ENCODE measurements around the gene ANAPC7. TPM values are rescaled to one million over a fixed set of nuclear protein-coding genes. Genes with fewer than 3 reads are reported as not detected.
A peak's percentile ranks its signal among the peaks of the same experiment; 100 is the strongest.

The ANAPC7 gene
- total RNA-seq, 2 donors from 2014 or later = 22.1 to 40.1 TPM

DNA sequence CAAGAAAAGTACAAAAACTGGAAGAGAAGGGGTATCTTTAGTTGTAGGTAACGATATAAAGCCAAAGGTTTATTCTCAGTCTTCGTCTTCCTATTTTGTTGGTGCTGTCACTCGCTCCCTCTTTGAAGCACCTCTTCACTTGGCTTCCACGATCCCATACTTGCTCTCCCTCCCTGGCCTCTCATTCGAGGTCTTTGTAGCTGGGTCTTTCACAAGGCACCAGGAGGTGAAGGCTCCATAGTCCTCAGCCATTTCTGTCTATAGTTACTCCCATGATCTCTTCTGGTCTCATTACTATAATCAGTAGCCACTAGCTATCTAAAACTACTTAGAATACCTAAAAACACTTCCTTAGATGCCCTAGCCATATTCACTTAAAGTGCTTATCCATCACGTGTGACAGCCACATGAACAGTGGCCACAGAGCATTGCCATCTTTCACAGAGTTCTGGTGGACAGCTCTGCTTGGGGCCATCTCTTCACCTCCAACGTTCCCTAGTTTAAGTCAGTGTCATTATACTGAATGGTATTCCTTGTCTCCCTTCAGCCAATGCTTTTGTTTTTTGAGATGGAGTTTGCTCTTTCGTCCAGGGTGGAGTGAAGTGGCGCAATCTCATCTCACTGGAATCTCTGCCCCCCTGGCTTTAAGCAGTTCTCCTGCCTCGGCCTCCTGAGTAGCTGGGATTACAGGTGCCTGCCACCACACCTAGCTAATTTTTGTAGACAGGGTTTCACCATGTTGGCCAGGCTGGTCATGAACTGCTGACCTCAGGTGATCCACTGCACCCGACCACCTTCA lies 65.4 kb downstream of the ANAPC7 start:
- intact Hi-C loops (cut with DNase I) = no loop called here
- H3K27me3 ChIP-seq = no peaks in the 10 kb centered on the region
- H3K27ac ChIP-seq = peak overlapping the region; percentile 19
- H3K36me3 ChIP-seq = peaks cover 59% of the 10 kb centered on the region
- H3K4me1 ChIP-seq = no peaks in the 10 kb centered on the region
- no peak overlapping the region for H3K9ac ChIP-seq (ENCODE audit: low read depth in 2 of 2, low read length in 2 of 2)
- no peaks in the 10 kb centered on the region for H3K9me3 ChIP-seq
- H3K4me3 ChIP-seq = no peak overlapping the region
- TF ChIP-seq, protein P1, sequence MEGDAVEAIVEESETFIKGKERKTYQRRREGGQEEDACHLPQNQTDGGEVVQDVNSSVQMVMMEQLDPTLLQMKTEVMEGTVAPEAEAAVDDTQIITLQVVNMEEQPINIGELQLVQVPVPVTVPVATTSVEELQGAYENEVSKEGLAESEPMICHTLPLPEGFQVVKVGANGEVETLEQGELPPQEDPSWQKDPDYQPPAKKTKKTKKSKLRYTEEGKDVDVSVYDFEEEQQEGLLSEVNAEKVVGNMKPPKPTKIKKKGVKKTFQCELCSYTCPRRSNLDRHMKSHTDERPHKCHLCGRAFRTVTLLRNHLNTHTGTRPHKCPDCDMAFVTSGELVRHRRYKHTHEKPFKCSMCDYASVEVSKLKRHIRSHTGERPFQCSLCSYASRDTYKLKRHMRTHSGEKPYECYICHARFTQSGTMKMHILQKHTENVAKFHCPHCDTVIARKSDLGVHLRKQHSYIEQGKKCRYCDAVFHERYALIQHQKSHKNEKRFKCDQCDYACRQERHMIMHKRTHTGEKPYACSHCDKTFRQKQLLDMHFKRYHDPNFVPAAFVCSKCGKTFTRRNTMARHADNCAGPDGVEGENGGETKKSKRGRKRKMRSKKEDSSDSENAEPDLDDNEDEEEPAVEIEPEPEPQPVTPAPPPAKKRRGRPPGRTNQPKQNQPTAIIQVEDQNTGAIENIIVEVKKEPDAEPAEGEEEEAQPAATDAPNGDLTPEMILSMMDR (IDR thresholded peaks at IDR 0.05) = no peak
- no peak for DNase-seq

DNA sequence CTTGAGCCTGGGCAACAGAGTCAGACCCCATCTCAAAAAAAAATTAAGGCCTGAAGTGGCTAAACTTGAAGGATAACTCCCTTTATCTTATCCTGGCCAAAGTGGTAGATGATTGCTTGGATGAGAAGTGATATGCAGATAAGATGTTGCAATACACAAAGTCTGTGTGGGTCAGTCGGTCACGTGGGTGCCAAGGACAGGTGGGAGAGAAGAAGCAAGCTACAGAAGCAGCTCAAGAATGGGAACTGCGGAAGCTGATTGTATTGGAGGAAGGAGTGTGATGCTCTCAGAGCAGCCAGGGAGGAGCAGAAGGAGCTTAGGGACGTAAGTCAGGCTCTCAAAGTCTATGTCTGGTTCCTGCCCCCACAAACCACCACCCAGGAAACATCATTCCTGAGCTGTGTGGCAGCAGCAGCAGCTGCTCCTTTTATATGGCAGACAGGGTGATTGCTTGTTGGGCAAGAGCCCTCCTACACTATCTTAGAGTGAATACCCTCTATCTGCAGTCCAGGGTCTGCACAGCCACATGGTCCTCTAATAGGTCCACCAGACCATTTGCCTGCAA lies 67.9 kb downstream of the ANAPC7 start:
- H3K4me1 ChIP-seq = no peaks in the 10 kb centered on the region
- H3K9ac ChIP-seq (ENCODE audit: low read depth in 2 of 2, low read length in 2 of 2) = no peak overlapping the region
- no peaks in the 10 kb centered on the region for H3K27me3 ChIP-seq
- no peaks in the 10 kb centered on the region for H3K9me3 ChIP-seq
- no peak for DNase-seq
- peaks cover 45% of the 10 kb centered on the region for H3K36me3 ChIP-seq
- intact Hi-C loops (cut with DNase I) = no loop called here
- H3K27ac ChIP-seq = no peak overlapping the region
- H3K4me3 ChIP-seq = no peak overlapping the region
- TF ChIP-seq, protein P1 (IDR thresholded peaks at IDR 0.05) = no peak

GRCh38 chr12:110333201-110333600 lies 70.3 kb downstream of the ANAPC7 start:
- Histone ChIP-seq H3K9ac (ENCODE audit: low read depth in 2 of 2, low read length in 2 of 2) (no peak overlapping the region), H3K9me3 (no peaks in the 10 kb centered on the region), H3K4me1 (no peaks in the 10 kb centered on the region), H3K27me3 (no peaks in the 10 kb centered on the region), H3K27ac (no peak overlapping the region), H3K4me3 (no peak overlapping the region), H3K36me3 (peaks cover 42% of the 10 kb centered on the region)
- no peak for DNase-seq
- TF ChIP-seq, protein P1 (IDR thresholded peaks at IDR 0.05) = no peak
- intact Hi-C loops (cut with DNase I) = no loop called here

DNA sequence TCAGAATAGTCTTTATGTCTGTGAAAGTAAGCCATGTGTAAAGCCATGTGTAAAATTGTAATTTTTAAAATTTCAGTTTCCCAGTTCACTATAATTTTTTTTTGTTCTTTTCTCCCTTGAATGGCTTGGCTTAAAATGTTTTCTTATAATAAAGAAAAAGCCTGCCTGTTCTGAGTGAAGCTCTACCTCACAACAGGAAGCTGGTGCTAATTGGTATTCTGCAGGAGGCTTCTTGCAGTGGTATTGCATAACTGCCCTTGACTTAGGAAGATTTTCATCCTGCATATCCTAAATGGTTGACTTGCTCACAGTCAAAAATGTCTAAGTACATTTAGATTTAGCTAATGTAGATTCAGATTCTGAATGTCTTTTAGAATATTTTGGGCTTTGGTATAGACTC lies 73.0 kb downstream of the ANAPC7 start:
- DNase-seq = no peak
- H3K9me3 ChIP-seq = no peaks in the 10 kb centered on the region
- H3K27me3 ChIP-seq = no peaks in the 10 kb centered on the region
- no peak overlapping the region for H3K27ac ChIP-seq
- H3K4me3 ChIP-seq = no peak overlapping the region
- no peaks in the 10 kb centered on the region for H3K4me1 ChIP-seq
- intact Hi-C loops (cut with DNase I) = no loop called here
- no peak overlapping the region for H3K9ac ChIP-seq (ENCODE audit: low read depth in 2 of 2, low read length in 2 of 2)
- TF ChIP-seq, protein P1 (IDR thresholded peaks at IDR 0.05) = no peak
- peaks cover 50% of the 10 kb centered on the region for H3K36me3 ChIP-seq

GRCh38 chr12:110330124-110330523 lies 73.4 kb downstream of the ANAPC7 start:
- no peak for DNase-seq
- H3K9me3 ChIP-seq = no peaks in the 10 kb centered on the region
- H3K9ac ChIP-seq (ENCODE audit: low read depth in 2 of 2, low read length in 2 of 2) = no peak overlapping the region
- TF ChIP-seq, protein P1 (IDR thresholded peaks at IDR 0.05) = no peak
- H3K4me3 ChIP-seq = no peak overlapping the region
- intact Hi-C loops (cut with DNase I) = no loop called here
- H3K36me3 ChIP-seq = peaks cover 46% of the 10 kb centered on the region
- no peak overlapping the region for H3K27ac ChIP-seq
- no peaks in the 10 kb centered on the region for H3K4me1 ChIP-seq
- no peaks in the 10 kb centered on the region for H3K27me3 ChIP-seq
